ENCODE measurements around the gene AMY1B.
"Not testable (repeated sequence)": the region's sequence is repeated elsewhere in the genome, so short reads cannot be mapped to it uniquely, and the experiment has no call there.

AMY1B gene

GRCh38 chr1:103696110-103696509 lies at the start of gene AMY1B:
AMY1B (minus strand) TSS chr1:103696210; CDS start chr1:103695639, 571 bp downstream.
- not testable (repeated sequence) for DNase-seq

DNA sequence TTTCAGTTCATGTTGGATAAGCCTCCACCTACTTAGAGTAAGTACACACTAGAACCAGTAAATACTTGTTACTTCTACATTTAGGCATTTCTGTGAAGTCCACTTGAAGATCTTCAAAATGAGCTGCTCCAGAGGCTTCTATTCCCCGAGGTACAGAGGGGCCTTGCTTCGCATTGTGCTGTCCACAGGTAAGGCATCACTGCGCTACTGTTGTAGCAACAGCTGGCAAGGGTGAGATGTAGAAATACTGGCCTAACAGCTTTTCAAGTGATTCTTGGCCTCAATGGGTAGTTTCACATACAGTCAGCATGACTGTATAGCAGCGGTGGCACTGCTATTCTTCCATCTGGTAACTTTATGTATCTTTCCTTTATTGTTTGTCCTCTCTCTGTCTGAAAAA lies 49.0 kb upstream of the AMY1B start:
- not testable (repeated sequence) for DNase-seq

DNA sequence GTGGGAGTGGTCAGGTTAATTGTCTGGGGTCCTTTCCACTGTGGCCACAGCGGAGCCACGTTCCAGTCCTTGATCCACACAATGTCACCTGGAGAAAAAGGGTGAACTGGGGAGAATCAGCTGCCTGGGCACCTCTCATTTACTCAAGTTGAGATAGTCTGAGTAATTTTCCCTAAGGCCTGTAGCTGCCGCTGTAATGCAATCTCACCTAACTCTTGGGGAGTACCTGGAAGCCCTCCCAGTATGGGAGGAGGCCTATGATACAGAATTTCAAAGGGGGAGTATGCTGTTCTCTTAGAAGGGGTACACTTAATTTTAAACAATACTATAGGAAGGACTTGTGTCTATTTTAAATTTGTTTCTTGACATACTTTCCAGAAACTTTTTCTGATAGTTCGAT lies 48.4 kb upstream of the AMY1B start:
- not testable (repeated sequence) for DNase-seq

DNA sequence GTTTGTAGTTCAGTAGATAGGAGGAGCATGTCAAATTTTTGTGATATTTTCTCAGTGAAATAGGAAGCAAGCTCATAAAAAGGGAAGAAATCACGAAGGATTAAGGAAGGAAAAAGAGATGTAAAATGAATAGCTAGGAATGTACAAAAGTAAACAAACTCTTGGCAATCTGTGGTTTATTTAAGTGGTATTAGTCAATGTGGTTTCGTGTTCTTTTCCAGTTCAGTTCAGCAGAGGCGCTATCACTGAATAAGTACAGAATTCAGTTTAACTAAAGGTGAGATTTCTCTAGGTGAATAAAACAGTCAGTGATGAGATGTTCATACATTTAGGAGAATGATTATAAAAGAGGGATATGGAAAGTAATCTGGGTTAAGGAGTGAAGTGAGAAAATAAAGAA lies 42.0 kb upstream of the AMY1B start:
- DNase-seq, result not testable (repeated sequence)

- not testable (repeated sequence) for DNase-seq
These were observed 39.3 kb upstream of the AMY1B start for GRCh38 chr1:103735334-103735733.

DNA sequence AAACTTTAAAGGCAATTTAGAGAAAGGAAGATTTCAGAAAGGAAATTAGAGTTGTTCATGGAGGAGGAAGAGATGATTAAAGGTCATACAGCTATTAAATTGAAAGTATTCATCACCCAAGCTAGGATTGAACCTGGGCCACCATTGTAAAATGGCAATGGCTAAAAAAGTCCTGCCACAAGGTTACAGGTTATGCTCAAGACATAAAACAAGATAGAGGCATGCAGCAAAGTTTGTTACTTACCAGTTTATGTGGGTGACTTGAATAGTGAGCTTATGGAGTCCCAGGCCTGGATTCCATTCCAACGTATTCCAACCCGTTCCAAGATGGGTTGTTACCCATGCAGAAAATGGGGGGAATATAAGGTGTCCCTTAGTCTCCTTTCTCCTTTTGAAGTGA lies 25.5 kb upstream of the AMY1B start:
- DNase-seq, result not testable (repeated sequence)

- not testable (repeated sequence) for DNase-seq
These were observed 21.4 kb upstream of the AMY1B start for GRCh38 chr1:103717404-103717803.

DNA sequence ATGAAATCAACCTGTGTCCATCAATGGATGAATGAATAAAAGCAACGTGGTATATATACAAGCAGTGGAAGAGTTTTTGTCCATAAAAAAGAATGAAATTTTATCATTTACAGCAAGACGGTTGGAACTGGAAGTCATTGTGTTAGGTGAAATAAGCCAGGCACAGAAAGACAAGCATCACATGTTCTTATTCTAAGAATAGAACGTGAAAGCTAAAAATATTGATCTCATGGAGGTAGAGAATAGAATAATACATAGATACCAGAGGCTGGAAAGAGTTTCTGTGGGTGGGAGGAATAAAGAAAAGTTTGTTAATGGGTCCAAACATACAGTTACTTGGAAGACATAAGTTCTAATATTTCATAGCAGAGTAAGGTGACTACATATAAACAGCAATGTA lies 14.4 kb upstream of the AMY1B start:
- DNase-seq, result not testable (repeated sequence)

DNA sequence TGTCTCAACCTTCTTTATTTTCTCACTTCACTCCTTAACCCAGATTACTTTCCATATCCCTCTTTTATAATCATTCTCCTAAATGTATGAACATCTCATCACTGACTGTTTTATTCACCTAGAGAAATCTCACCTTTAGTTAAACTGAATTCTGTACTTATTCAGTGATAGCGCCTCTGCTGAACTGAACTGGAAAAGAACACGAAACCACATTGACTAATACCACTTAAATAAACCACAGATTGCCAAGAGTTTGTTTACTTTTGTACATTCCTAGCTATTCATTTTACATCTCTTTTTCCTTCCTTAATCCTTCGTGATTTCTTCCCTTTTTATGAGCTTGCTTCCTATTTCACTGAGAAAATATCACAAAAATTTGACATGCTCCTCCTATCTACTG lies 11.7 kb upstream of the AMY1B start:
- not testable (repeated sequence) for DNase-seq

DNA sequence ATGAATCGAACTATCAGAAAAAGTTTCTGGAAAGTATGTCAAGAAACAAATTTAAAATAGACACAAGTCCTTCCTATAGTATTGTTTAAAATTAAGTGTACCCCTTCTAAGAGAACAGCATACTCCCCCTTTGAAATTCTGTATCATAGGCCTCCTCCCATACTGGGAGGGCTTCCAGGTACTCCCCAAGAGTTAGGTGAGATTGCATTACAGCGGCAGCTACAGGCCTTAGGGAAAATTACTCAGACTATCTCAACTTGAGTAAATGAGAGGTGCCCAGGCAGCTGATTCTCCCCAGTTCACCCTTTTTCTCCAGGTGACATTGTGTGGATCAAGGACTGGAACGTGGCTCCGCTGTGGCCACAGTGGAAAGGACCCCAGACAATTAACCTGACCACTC lies 5.2 kb upstream of the AMY1B start:
- DNase-seq, result not testable (repeated sequence)

DNA sequence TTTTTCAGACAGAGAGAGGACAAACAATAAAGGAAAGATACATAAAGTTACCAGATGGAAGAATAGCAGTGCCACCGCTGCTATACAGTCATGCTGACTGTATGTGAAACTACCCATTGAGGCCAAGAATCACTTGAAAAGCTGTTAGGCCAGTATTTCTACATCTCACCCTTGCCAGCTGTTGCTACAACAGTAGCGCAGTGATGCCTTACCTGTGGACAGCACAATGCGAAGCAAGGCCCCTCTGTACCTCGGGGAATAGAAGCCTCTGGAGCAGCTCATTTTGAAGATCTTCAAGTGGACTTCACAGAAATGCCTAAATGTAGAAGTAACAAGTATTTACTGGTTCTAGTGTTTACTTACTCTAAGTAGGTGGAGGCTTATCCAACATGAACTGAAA lies 4.7 kb upstream of the AMY1B start:
- DNase-seq, result not testable (repeated sequence)

GRCh38 chr1:103697430-103697829 lies 1.4 kb upstream of the AMY1B start:
- DNase-seq, result not testable (repeated sequence)

GRCh38 chr1:103676335-103676734 lies 19.7 kb downstream of the AMY1B start:
- DNase-seq, result not testable (repeated sequence)

DNA sequence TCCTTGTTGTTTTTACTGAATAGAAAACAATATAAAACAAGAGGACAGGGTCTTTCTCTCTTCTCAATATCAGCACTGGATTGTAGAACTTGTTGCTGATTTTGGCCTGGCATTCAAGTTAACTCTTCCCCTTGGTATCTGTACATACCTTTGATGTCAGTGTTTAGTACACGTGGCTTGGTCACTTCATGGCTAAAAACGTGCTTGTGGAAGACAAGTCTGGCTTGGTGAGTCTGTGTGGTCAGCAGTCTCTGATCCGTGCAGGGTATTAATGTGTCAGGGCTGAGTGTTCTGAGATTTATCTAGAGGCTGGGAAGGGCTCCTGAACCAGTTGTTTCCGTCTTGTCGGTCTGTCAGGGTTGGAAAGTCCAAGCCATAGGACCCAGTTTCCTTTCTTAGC lies 40.5 kb downstream of the AMY1B start, which contains the start of gene AMY1A:
TSS of gene AMY1A (plus strand) at position 301 of the 400 bp plus-strand sequence. CDS start 571 bp downstream, outside the sequence.
- not testable (repeated sequence) for DNase-seq

DNA sequence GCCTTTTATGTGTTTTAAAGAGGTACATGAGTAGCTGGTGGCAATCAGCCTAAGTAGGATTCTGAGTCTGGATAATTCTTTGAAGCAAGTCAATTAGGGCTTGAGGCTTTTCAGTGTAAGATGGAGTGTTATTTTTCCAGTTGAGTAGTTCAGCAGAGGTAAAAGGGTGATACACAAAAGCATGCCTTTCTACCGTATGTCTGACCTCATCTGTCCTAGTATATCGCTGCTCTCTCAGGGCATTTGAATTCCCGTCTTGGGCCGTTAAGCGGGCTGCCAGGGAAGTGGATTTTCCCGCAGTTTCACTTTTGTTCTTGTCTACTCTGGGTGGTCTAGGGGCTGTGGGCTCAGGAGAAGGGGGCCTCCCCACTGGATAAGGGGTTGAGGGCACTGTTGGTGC lies 41.9 kb downstream of the AMY1B start:
- DNase-seq, result not testable (repeated sequence)

GRCh38 chr1:103650889-103651288 lies 45.1 kb downstream of the AMY1B start:
- not testable (repeated sequence) for DNase-seq

GRCh38 chr1:103650305-103650704 lies 45.7 kb downstream of the AMY1B start:
- DNase-seq, result not testable (repeated sequence)

GRCh38 chr1:103643908-103644307 lies 52.1 kb downstream of the AMY1B start:
- not testable (repeated sequence) for DNase-seq

- not testable (repeated sequence) for DNase-seq
These were observed 54.8 kb downstream of the AMY1B start for GRCh38 chr1:103641194-103641593.
